ENCODE data around the gene LIMCH1.
"Not testable (repeated sequence)": the region's sequence is repeated elsewhere in the genome, so short reads cannot be mapped to it uniquely, and the experiment has no call there.

The LIMCH1 gene, protein sequence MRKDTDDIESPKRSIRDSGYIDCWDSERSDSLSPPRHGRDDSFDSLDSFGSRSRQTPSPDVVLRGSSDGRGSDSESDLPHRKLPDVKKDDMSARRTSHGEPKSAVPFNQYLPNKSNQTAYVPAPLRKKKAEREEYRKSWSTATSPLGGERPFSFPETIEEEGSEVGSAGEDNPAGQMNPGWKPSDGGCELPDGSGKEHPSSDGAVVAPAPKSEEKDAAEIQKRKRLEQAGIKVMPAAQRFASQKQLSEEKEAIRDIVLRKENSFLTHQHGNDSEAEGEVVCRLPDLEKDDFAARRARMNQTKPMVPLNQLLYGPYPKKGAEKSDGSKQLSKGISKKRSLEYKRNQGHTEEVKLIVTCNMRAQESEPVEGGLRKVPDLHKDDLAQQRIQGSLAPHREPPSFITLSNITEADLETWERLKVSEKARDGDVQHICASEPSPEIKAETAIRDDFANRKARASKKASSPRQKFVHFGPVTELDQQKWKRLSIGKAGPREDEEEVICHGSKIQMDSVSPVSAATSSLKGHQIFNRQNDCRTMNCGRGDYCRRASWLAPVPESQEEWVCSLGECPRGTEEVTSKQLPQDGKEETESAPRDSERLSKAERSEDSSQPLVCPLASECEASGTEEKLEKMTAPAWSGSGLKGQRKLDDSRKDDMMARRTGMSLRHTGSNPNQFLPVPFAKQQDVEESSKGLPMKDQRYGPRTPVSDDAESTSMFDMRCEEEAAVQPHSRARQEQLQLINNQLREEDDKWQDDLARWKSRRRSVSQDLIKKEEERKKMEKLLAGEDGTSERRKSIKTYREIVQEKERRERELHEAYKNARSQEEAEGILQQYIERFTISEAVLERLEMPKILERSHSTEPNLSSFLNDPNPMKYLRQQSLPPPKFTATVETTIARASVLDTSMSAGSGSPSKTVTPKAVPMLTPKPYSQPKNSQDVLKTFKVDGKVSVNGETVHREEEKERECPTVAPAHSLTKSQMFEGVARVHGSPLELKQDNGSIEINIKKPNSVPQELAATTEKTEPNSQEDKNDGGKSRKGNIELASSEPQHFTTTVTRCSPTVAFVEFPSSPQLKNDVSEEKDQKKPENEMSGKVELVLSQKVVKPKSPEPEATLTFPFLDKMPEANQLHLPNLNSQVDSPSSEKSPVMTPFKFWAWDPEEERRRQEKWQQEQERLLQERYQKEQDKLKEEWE (N-terminal part only)

DNA sequence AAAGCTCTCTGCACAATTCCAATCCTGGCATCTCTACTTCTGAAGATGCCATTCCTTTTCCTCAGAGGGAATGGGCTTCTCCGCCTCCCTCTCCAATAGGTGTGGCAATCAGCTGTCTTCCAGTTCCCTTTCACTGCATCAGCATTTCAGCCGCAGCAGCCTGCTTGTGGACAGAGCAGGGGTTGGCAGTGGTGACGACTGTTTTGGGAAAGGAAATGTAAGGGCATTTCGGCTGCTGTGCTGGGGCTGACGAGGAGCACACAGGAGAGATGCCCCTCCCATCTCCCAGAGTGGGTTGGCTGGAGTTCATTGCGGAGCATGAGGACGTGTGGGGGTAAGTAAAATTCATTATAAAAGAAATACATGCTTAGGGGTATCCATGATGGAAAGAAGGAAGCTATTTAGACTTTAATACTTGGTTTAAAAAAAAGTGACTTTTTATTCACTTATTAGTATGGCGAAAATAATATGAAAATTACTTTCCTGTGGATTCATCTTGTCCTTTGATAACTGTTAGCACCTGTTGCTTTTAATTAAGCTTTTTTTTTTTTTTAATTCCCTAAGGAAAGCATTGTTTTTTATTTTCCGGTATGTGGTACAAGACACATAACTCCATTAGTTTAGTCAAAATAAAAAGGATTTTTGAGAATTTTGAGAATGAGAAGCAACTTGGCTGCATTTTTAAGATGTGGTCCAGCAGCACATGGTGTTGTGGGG is at the start of gene LIMCH1:
Gene LIMCH1, plus strand, starts transcription at position 141 of the 717 bp plus-strand sequence. CDS start 67,839 bp downstream, outside the sequence.
- DNase-seq, result no peak

DNA sequence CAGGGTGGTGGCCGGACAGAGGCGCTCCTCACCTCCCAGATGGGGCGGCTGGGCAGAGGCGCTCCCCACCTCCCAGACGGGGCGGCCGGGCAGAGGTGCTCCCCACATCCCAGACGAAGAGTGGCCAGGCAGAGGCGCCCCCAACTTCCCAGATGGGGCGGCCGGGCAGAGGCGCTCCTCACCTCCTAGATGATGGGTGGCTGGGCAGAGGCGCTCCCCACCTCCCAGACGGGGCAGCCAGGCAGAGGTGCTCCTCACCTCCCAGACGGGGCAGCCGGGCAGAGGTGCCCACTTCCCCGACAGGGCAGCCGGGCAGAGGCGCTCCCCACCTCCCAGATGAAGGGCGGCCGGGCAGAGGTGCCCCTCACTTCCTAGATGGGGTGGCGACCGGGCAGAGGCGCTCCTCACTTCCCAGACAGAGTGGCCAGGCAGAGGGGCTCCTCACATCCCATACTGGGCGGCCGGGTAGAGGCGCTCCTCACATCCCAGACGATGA is 46.8 kb upstream of the LIMCH1 start:
- DNase-seq, result not testable (repeated sequence)

DNA sequence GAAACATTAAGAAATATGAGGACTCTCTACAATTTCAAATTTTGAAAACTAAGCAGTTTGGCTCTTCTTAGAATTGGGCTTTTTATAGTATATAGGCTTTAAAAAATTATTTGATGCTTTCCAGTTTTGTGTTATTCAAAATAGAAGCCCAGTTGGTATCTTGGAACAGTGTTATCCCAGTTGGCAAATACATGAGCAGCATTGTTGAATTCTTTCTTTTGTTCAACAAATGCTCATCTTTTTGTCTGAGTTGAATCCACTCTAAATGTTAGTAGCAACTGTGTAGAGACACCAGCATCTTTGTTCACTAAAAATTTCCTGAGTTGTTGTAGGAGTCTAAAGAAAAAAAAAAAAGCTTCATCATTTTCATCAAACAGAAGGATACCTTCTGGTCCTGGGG is 41.0 kb upstream of the LIMCH1 start:
- DNase-seq, result no peak

DNA sequence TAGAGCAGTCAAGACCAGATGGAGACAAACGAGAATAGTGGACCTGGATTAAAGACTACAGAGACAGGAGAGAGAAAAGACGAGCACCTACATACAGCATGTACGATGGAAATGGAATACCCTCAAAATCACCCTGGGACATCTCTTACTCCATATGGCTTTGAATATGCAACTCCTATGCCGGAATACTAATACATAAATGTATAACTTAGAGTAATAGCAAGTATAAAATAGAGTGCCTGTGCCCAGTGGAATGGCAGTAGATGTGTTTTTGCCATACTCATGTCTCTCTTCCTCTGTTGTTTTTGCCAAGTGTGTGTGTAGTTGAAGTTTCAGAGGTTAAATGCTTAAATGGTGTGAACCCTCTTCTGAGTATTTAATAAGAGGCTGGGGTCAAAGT is 39.8 kb upstream of the LIMCH1 start:
- no peak for DNase-seq

DNA sequence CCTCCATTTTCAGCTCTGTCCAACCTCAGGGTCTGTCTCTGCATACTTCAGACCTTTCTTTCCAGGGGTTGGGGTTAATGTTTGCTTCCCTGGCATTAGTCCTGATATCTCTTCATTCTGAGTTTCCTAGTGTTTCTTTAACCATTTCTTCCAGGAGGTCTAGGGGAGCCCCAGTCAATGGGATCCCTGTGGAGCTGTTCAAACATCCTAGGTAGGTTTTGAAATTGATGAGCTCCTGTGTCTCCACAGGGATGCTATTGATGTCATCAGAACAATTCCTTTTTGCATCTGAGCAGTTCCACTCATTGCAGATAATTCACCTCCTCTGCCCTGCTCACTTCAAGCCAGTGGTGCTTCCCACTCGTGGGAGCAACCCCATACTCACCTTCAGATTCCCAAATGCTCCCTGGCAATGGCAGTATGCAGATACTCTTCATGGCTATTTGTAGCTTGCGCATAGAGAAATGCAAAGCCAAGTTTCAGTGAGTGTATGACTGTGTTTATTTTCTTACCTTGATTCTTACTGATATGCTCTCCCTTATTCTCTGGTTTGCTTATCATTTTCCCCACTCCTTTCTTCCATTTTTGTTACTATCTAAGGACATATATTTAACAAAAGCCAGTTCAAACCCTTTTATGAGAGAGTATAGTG is 33.7 kb upstream of the LIMCH1 start:
- no peak for DNase-seq

DNA sequence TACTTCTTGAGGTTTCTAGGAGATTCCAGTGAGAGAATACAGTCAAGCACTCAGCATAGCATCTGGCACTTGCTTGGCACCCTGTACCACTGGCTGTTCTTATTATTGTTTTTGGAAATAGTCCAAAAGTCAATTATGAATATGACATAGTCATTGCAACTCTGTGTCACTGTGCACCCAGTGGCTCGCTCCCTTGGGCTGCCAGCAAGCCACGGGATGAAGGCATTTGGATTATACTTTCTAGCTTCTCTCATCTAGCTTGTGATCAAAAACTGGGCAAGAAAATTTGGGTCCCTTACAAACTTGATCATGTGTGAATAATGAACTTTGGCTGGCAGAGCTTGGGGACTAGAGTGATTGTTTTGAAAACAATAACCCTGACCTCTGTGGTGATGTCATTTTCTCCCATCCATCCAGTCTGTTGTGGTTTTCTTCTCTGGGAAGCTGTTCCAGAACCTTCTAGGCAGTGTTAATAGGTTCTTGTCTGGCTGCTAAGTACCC is 32.7 kb upstream of the LIMCH1 start:
- no peak for DNase-seq

DNA sequence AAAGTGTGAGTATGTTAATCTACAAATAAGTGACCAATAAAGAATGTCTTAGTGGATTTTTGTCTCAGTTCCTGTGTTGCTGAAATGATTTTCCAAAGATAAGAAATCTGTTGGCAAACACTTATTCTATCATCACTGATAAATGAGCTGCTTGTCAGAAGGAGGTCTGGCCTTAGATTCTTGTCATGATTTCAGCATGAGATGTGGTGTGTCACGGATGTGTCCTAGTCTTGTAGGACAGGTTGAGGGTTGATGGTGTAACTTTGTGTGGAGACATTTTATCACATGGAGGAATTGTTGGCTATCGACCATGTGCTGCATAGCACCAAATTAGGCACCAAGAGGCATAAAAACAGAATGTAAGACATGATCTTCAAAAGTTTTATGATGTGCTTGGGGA is 31.8 kb upstream of the LIMCH1 start:
- no peak for DNase-seq

DNA sequence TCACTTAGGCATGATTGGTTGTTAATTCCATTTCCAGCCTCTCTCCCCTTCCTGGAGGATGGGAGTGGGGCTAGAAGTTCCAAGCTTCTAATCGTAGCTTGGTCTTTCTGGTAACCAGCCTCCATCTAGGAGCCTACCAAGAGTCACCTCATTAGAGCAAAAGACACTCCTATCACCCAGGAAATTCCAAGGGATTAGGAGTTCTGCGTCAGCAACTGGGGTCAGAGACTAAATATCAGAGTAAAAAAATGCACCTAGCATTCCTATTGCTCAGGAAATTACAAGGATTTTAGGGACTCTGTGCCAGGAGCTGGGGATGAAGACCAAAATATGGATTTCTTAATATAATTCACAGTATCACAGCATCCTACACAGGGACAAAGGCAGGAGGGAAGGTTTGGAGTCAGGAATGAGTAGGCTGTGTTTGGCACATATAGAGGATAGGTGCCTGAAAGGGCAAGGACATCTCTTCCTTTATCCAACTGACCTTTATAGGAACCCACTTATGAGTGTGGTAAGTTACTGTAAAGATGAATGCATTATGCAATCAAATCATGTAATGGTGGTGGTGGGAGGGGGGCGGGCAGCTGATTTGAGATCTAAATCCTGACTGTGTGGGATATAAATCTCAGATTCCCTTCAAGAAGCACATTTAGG is 30.5 kb upstream of the LIMCH1 start:
- DNase-seq, result no peak

DNA sequence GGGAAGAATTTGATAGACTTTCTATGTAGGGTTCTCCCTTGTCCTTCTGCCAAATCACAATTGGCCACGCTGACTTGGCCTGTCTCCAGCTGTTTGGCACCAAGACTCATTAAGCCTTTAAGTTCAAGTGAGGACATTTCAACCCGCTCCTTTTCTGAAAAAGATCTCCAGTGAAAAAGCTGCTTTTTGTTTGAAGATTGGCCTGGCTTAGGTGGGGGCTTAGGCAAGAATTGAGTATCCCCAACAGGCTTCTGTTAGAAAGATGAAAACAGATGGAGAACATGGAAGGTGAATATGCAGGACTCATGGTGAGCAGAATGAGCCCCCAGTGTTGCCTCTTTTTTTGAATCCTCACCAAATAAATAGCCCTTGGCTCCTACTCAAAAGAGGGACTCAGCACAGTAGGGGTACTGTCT is 28.5 kb upstream of the LIMCH1 start:
- no peak for DNase-seq

DNA sequence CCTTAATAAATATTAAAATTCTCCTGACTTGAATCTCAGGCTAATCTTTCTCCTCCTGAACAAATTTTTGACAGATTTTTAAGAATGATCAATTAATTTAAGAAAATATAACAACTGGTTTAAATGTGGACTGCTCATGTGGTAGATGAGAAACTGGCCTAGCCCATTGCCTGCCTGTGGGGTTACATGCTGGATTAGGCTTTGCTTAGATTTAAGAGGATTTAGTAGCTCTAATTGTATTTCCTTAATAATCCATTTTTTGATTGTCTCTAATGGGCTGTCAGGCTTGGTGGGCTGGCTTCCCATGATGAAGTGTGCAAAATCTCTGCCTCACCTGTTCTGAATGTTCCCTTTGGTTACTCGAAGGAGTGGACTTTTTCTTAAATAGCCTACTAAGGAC is 27.8 kb upstream of the LIMCH1 start:
- DNase-seq, result no peak

DNA sequence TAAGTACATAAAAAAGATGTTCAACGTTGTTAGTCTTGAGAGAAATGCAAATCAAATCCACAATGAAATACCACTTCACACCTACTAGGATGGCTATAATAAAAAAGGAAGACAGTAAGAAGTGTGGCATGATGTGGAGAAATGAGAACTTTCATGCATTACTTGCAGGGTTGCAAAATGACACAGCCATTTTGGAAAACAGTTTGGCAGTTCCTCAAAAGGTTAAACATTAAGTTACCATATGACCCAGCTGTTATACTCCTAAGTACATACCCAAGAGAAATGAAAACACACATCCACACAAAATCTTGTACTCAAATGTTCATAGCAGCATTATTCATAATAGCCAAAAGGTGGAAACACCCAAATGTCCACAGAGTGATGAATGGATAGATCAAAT is 25.8 kb upstream of the LIMCH1 start:
- DNase-seq, result no peak

DNA sequence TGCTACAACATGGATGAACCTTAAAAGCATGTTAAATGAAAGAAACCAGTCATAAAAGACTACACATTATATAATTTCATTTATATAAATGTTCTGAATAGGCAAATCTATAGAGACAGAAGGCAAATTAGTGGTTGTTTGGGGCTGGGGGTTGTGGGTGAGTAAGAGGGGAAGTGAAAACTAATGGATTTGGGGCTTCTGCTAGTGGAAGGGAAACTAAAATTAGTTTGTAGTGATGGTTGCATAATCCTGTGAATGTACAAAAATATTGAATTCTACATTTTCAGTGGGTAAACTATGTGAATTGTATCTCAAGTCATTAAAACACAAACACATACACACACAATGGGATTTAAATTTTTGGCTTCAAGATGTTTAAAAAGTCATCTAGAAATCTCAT is 25.4 kb upstream of the LIMCH1 start:
- DNase-seq, result no peak

DNA sequence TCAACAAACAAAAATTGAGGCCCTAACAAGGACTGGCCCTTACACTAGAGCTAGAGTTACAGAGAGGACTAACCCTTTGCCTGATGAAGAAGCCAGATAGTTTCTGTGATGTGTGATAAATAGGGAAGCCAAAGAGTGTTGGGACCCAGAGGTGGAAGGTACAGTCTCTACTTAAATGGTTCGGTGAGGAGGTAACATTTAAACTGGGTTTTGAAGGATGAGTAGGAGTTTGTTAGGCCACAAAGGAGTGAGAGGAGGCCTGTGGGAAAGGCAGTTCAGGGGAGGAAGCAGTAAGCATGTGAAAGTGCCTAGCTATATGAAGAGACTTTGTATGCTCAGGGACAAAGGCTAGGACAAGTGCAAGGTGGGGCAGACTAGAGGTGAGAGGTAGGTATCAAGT is 23.8 kb upstream of the LIMCH1 start:
- DNase-seq, result no peak

DNA sequence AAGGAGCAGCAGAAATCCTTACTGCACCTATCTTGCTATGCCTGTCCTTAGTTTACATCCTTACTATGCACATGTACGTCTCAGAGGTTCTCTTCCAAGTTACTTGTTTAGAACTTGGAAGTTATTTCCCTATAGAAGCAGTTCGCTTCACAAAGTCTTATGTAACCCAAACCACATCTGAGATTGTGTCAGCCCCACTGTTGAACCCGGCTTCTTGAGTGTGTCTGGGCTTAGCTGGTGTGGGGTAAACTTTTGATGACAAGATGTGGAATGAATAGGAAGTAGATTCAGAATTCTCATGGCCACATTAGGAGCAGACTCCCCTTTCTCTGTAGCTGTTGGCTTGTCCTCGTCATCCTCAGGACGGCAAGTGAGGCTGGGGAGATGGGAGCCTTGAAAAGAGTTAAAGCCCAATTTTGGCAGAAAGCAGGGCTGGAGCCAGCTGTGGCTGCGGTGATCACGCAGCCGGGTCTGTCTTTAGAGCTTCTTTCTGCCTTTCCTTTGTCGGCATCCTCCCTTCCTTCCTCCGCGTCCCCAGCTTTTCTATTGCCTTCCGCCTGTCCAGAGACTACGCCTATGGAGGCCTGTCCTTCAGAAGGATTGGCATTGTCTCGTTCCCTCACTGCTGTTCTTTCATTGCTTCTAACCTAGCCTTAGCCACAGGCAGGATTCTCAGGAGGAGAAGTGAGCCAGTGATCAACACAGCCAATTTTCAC is 23.0 kb upstream of the LIMCH1 start:
- DNase-seq, result no peak

DNA sequence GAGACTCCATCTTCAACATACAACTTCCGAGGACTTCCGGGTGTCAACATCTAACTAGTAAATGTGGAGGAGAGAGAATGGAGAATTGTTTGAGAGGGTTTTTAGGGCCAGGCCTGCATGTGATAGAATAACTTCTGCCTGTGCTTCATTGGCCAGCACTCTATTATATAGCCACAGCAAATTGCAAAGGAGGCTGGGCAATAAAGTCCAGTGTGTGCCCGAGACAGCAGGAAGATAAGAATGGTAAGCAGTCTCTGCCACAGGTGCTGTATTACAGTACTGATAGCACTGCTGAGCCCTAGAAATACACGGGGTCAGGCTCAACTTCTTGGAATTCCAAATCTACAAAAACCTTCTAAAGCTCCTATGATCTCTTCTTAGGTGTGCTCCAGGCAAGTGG is 20.8 kb upstream of the LIMCH1 start:
- no peak for DNase-seq

DNA sequence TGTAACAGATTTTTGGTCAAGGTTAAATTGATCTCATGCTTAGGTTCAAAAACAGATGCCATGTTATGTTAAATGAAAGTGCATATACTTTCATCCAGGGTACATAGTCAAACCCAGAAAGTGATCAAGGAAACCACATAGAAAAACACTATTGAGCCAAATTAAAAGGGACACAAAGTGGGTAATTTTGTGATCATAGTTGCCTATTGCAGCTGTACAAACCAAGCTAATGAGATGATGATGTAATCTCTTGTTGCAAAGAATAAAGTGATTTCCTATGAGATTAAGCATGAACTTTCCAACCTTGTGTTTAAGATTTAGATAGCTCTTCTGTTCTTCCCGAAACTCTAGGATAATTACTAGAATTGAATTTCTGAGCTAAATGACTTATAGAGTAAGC is 20.2 kb upstream of the LIMCH1 start:
- no peak for DNase-seq

DNA sequence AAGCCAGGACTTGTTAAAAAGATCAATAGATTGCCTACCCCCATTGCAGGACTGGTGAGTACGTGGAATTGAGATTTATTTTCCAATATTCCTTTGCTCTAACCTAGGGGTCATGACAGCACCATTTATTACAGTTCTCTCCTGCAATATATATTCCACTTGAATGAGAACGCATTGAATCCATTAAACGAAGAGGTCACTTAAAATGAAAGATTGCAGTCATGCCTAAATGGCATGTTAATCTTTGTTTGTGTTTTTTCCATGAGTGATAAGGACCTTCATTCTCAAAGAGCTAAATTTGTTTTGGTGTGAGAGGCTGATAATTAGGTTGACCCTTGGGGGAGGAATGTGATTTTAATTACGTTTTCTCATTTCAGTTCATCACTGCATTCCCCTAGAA is 13.5 kb upstream of the LIMCH1 start:
- DNase-seq, result no peak

DNA sequence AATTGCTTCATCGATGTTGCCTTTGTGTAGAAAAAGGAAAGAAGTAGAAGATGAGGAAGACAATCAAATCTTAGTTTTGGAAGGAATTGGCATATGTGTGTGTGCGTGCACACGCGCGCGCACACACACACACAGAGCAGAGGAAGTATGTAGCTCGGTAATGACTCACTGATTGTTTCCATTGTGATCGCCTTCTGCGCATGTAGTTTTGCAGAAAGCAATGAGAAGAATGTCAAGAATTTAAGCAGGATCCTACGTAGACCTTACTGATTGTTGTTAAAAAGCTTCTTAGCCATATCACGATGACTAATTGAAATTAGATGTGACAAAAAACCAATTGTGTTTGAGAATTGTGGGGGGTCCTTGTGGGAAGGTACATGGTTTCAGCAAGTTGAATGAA is 12.8 kb upstream of the LIMCH1 start:
- DNase-seq, result no peak

DNA sequence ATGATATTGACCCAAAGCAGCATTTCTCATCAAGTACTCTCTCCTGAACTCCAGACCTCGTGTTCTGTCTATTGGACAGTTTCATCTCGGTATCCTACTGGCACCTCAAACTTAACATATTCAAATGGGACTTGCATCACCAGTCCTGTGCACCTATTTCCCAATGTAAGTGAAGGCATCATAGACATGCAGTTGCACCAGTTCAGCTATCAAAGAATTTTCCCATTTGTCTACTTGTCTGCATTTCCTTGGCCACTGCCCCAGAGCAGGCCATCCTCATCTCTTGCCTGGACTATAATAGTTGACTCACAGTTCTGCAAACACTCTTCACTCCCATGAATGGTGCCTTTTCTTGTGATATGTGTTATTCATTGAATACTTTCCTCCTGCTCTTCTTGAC is 11.3 kb upstream of the LIMCH1 start:
- DNase-seq, result no peak

DNA sequence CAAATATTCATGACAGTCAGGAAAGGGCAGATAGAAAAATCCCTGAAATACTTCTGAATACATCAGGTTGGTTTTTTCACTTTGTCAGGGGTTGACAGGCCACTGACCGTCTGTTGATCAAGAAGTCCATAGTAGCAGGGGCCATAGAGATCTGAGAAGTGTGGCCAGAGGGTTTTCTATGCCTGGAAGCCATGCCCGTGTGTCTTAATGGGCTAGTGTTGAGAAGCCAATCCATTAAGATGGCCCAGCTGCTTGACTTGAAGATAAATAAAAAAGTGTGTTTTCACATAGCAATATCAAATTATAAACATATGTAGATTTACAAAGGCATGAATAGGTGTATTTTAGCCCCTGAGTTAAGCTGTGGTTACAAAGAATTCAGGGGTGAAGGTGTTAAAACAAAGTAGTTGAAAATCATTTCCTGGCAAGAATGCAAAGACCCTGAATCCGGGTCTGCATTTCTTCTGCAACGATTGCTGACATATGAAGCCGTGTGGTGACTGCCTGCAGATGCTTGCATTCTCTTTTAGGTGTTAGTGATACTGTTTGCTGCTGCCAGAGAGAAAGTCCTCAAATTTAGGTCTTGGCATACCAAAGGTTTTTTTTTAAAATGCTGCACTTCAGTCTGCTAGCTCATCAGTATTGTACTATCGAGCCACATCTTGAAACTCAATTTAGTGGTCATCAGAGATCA is 9.3 kb upstream of the LIMCH1 start:
- no peak for DNase-seq
